ENCODE measurements around the gene FGGY.

The FGGY gene

GRCh38 chr1:59446257-59446901, 149.5 kb downstream of the FGGY start:
- H3K4me3 ChIP-seq (ENCODE audit: low read depth, low read length): no peak overlapping the region
- TF ChIP-seq CTCF (IDR thresholded peaks at IDR 0.05; ENCODE audit: insufficient read depth, low read length, missing control alignments): no peak
- ChIA-PET POLR2A (interaction anchor here (0.7 to 2.7 kb wide), 3 partner anchors 150 to 663 kb away, joined by 3 to 8 read pairs (median 6); partner anchors contain the start of genes FGGY and JUN), CTCF (interaction anchor here (0.7 to 2.2 kb wide), 4 partner anchors 40 to 733 kb away, joined by 3 to 10 read pairs (median 4); no protein-coding TSS in a partner anchor)
- peak; percentile 86 for DNase-seq (ENCODE audit: low read depth, low spot score)

GRCh38 chr1:59452026-59452425, 155.1 kb downstream of the FGGY start:
- no peak for DNase-seq (ENCODE audit: low read depth, low spot score)
- ChIA-PET CTCF (no interaction called here), POLR2A (no interaction called here)

GRCh38 chr1:59452559-59452958, 155.7 kb downstream of the FGGY start:
- H3K4me3 ChIP-seq (ENCODE audit: low read depth, low read length): no peak overlapping the region
- no peak for TF ChIP-seq CTCF (IDR thresholded peaks at IDR 0.05; ENCODE audit: insufficient read depth, low read length, missing control alignments)
- ChIA-PET CTCF (interaction anchor here (1.0 kb wide), 1 partner anchor 12 kb away, joined by 3 read pairs; no protein-coding TSS in a partner anchor), POLR2A (no interaction called here)
- DNase-seq (ENCODE audit: low read depth, low spot score): no peak

More at GRCh38 chr1:59452026-59452425, 155.1 kb downstream of the FGGY start:
- no peak overlapping the region for H3K4me3 ChIP-seq (ENCODE audit: low read depth, low read length)
- TF ChIP-seq CTCF (IDR thresholded peaks at IDR 0.05; ENCODE audit: insufficient read depth, low read length, missing control alignments): no peak

- CTCF ChIA-PET: interaction anchor here (1.0 kb wide), 2 partner anchors 11 to 520 kb away, joined by 3 read pairs; no protein-coding TSS in a partner anchor
- POLR2A ChIA-PET: no interaction called here
- no peak for TF ChIP-seq CTCF (IDR thresholded peaks at IDR 0.05; ENCODE audit: insufficient read depth, low read length, missing control alignments)
- DNase-seq (ENCODE audit: low read depth, low spot score): no peak
- no peak overlapping the region for H3K4me3 ChIP-seq (ENCODE audit: low read depth, low read length)
Measured at GRCh38 chr1:59453297-59453968, 156.5 kb downstream of the FGGY start.

- no peak for TF ChIP-seq CTCF (IDR thresholded peaks at IDR 0.05; ENCODE audit: insufficient read depth, low read length, missing control alignments)
- ChIA-PET CTCF (interaction anchor here (1.5 kb wide), 1 partner anchor 290 kb away, joined by 3 read pairs; no protein-coding TSS in a partner anchor), POLR2A (no interaction called here)
- DNase-seq (ENCODE audit: low read depth, low spot score): no peak
- H3K4me3 ChIP-seq (ENCODE audit: low read depth, low read length): no peak overlapping the region
Measured at GRCh38 chr1:59455206-59455605, 158.3 kb downstream of the FGGY start.

GRCh38 chr1:59457786-59458185, 160.9 kb downstream of the FGGY start:
- ChIA-PET CTCF (interaction anchor here (1.4 kb wide), 1 partner anchor 13 kb away, joined by 4 read pairs; no protein-coding TSS in a partner anchor), POLR2A (no interaction called here)
- no peak overlapping the region for H3K4me3 ChIP-seq (ENCODE audit: low read depth, low read length)
- no peak for DNase-seq (ENCODE audit: low read depth, low spot score)
- no peak for TF ChIP-seq CTCF (IDR thresholded peaks at IDR 0.05; ENCODE audit: insufficient read depth, low read length, missing control alignments)

Measured in AG04449 (cell line).